Stimulated activated CD4-positive, alpha-beta T cell treated with anti-CD3 and anti-CD28 coated beads, Interleukin-1b, Interleukin-23, amount 100 ng/mL, for 48 hours (primary cell): ENCODE results near the gene RNLS.

Experiments
- DNase-seq: peaks from one replicate; pipeline ENCODE4 v3.0.0-alpha.2; 2020

Gene RNLS

GRCh38 chr10:88423732-88424131 is 159.4 kb downstream of the RNLS start:
- DNase-seq = no peak

GRCh38 chr10:88421590-88421989 is 161.5 kb downstream of the RNLS start:
- no peak for DNase-seq

GRCh38 chr10:88418871-88419270 is 164.2 kb downstream of the RNLS start:
- DNase-seq = no peak

- DNase-seq = no peak
These were observed 165.6 kb downstream of the RNLS start for GRCh38 chr10:88417387-88418030.

- DNase-seq = no peak
These were observed 166.3 kb downstream of the RNLS start for GRCh38 chr10:88416801-88417200.

- no peak for DNase-seq
These were observed 167.5 kb downstream of the RNLS start for GRCh38 chr10:88415533-88416130.

- no peak for DNase-seq
These were observed 169.7 kb downstream of the RNLS start for GRCh38 chr10:88413412-88413811.

- DNase-seq = no peak
These were observed 171.3 kb downstream of the RNLS start for GRCh38 chr10:88411772-88412349.

GRCh38 chr10:88409824-88410223 is 173.3 kb downstream of the RNLS start:
- no peak for DNase-seq

GRCh38 chr10:88409236-88409635 is 173.9 kb downstream of the RNLS start:
- DNase-seq = no peak

GRCh38 chr10:88408096-88408495 is 175.0 kb downstream of the RNLS start:
- DNase-seq = no peak

- DNase-seq = no peak
These were observed 179.0 kb downstream of the RNLS start for GRCh38 chr10:88404133-88404532.

GRCh38 chr10:88401671-88402347 is 181.3 kb downstream of the RNLS start:
- no peak for DNase-seq

- DNase-seq = no peak
These were observed 183.9 kb downstream of the RNLS start for GRCh38 chr10:88399240-88399639.

- no peak for DNase-seq
These were observed 187.4 kb downstream of the RNLS start for GRCh38 chr10:88395677-88396076.

GRCh38 chr10:88392222-88392621 is 190.9 kb downstream of the RNLS start:
- no peak for DNase-seq

- DNase-seq = no peak
These were observed 193.1 kb downstream of the RNLS start for GRCh38 chr10:88390041-88390440.

- no peak for DNase-seq
These were observed 193.7 kb downstream of the RNLS start for GRCh38 chr10:88389456-88389855.

GRCh38 chr10:88388324-88388723 is 194.8 kb downstream of the RNLS start:
- no peak for DNase-seq

- DNase-seq = no peak
These were observed 196.0 kb downstream of the RNLS start for GRCh38 chr10:88386821-88387773.

- DNase-seq = no peak
These were observed 196.8 kb downstream of the RNLS start for GRCh38 chr10:88386204-88386788.

GRCh38 chr10:88385601-88386203 is 197.4 kb downstream of the RNLS start:
- DNase-seq = peak; percentile 40
